ENCODE measurements around the gene EIF6. TPM values are rescaled to one million over a fixed set of nuclear protein-coding genes. Genes with fewer than 3 reads are reported as not detected.

EIF6 gene
- total RNA-seq, 2 donors from 2014 or later: 127 to 132 TPM

DNA sequence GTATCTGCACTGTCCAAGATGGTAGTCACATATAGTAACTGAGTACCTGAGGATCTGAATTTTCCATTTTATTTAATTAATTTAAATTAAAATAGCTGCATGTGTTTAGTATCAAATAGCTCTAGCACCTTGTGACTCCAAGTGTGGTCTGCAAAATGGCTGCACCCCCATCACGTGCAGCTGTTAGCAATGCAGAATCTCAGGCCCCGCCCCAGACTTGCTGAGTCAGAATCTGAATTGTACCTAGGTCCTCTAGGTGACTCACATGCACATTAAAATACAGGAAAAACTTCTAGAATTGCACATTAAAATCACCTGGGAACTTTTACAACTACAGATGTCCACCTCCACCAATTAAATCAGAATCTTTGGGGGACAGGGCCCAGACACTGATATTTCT, 26.8 kb upstream of the EIF6 start:
- Mint-ChIP-seq H3K9me3 (no peaks in the 10 kb centered on the region), H3K27me3 (ENCODE audit: insufficient read depth) (no peaks in the 10 kb centered on the region), H3K36me3 (ENCODE audit: low read depth) (peaks cover 19% of the 10 kb centered on the region), H3K27ac (peak overlapping the region; percentile 3), H3K4me1 (peaks cover 19% of the 10 kb centered on the region), H3K4me3 (no peak overlapping the region)
- DNase-seq: no peak
- peaks cover 4% of the 10 kb centered on the region for H3K4me1 ChIP-seq (ENCODE audit: control insufficient read depth, insufficient read depth, low read length)
- no peaks in the 10 kb centered on the region for H3K27me3 ChIP-seq (ENCODE audit: control insufficient read depth, insufficient read depth, low read length, poor library complexity, severe bottlenecking)
- no peaks in the 10 kb centered on the region for H3K9me3 ChIP-seq (ENCODE audit: control insufficient read depth, low read length)
- TF ChIP-seq, protein P1, sequence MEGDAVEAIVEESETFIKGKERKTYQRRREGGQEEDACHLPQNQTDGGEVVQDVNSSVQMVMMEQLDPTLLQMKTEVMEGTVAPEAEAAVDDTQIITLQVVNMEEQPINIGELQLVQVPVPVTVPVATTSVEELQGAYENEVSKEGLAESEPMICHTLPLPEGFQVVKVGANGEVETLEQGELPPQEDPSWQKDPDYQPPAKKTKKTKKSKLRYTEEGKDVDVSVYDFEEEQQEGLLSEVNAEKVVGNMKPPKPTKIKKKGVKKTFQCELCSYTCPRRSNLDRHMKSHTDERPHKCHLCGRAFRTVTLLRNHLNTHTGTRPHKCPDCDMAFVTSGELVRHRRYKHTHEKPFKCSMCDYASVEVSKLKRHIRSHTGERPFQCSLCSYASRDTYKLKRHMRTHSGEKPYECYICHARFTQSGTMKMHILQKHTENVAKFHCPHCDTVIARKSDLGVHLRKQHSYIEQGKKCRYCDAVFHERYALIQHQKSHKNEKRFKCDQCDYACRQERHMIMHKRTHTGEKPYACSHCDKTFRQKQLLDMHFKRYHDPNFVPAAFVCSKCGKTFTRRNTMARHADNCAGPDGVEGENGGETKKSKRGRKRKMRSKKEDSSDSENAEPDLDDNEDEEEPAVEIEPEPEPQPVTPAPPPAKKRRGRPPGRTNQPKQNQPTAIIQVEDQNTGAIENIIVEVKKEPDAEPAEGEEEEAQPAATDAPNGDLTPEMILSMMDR (conservative IDR thresholded peaks at IDR 0.05): no peak
- WGBS, 2 experiments (ENCODE audit: insufficient coverage in 1 of 2, insufficient read length in 1 of 2): 90 to 91% methylated on average over 2 of the region's 2 CpGs
- peaks cover 11% of the 10 kb centered on the region for H3K36me3 ChIP-seq (ENCODE audit: control insufficient read depth, insufficient read depth, low read length)
- H3K27ac ChIP-seq (ENCODE audit: low read depth, low read length): no peak overlapping the region
- H3K9ac ChIP-seq (ENCODE audit: extremely low read depth, low read length, poor library complexity, severe bottlenecking): no peak overlapping the region
- no peak overlapping the region for H3K4me3 ChIP-seq (ENCODE audit: low read length)

DNA sequence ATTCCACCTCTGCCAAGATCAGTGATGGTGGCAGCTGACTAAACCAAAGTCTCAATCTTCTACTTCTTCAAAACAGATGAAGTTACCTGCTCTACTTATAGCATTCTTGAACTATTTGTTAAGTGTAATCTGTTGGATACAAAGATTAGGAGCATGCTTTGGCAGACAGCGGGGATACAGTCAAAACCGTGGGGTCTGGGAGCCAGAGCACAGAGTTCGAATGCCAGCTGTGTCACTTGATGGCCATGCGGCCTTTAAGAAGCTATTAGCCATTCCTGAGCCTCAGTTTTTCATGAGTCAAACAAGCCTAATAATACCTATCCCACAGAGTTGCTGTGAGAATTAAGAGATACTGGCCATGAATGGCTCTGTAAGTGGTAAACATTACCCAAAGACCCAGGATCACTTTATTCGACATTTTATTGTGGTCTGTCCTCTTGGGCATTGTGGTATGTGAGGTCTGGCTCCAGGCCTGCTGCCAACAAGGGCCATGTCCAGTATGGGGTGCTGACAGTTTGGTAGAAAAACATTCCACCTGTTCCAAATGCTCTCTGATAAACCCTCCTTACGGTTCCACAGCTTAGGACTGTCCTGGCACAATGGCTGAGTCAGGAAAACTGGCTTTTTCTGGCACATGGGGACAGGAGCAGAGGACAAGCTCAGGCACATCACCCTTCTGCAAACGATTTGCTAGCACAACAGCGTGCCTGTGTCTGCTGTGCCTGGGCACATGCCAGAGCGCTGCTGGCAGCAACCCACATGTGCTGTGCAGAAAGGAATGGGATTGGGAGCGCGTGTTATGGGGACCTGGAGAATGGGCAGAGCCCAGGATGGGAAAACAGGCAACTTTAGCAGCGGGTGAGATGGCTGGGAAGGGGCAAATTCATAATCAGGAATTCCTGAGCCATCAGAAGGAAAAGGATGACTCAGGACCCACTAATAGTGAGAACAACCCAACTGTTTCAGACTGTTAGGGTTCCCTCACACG, 23.4 kb upstream of the EIF6 start:
- WGBS, 2 experiments (ENCODE audit: insufficient coverage in 1 of 2, insufficient read length in 1 of 2): 90 to 96% methylated on average over 9 to 13 of the region's 13 CpGs
- no peak overlapping the region for H3K4me3 ChIP-seq (ENCODE audit: low read length)
- H3K27ac ChIP-seq (ENCODE audit: low read depth, low read length): peak overlapping the region; percentile 2
- Mint-ChIP-seq H3K27me3 (ENCODE audit: insufficient read depth) (no peaks in the 10 kb centered on the region), H3K36me3 (ENCODE audit: low read depth) (peaks cover 22% of the 10 kb centered on the region), H3K4me1 (peaks cover 17% of the 10 kb centered on the region), H3K9me3 (no peaks in the 10 kb centered on the region), H3K4me3 (no peak overlapping the region), H3K27ac (no peak overlapping the region)
- TF ChIP-seq, protein P1 (conservative IDR thresholded peaks at IDR 0.05): no peak
- H3K9ac ChIP-seq (ENCODE audit: extremely low read depth, low read length, poor library complexity, severe bottlenecking): no peak overlapping the region
- no peak for DNase-seq
- peaks cover 25% of the 10 kb centered on the region for H3K36me3 ChIP-seq (ENCODE audit: control insufficient read depth, insufficient read depth, low read length)
- no peaks in the 10 kb centered on the region for H3K9me3 ChIP-seq (ENCODE audit: control insufficient read depth, low read length)
- no peaks in the 10 kb centered on the region for H3K27me3 ChIP-seq (ENCODE audit: control insufficient read depth, insufficient read depth, low read length, poor library complexity, severe bottlenecking)
- peaks cover 4% of the 10 kb centered on the region for H3K4me1 ChIP-seq (ENCODE audit: control insufficient read depth, insufficient read depth, low read length)

- 62 to 64% methylated on average over 4 of the region's 4 CpGs for WGBS, 2 experiments (ENCODE audit: insufficient coverage in 1 of 2, insufficient read length in 1 of 2)
- H3K27me3 Mint-ChIP-seq (ENCODE audit: insufficient read depth): no peaks in the 10 kb centered on the region
- Histone ChIP-seq H3K27ac (ENCODE audit: low read depth, low read length) (no peak overlapping the region), H3K4me1 (ENCODE audit: control insufficient read depth, insufficient read depth, low read length) (peaks cover 4% of the 10 kb centered on the region), H3K27me3 (ENCODE audit: control insufficient read depth, insufficient read depth, low read length, poor library complexity, severe bottlenecking) (no peaks in the 10 kb centered on the region), H3K9me3 (ENCODE audit: control insufficient read depth, low read length) (no peaks in the 10 kb centered on the region), H3K9ac (ENCODE audit: extremely low read depth, low read length, poor library complexity, severe bottlenecking) (no peak overlapping the region), H3K4me3 (ENCODE audit: low read length) (no peak overlapping the region), H3K36me3 (ENCODE audit: control insufficient read depth, insufficient read depth, low read length) (peaks cover 30% of the 10 kb centered on the region)
- peaks cover 10% of the 10 kb centered on the region for H3K4me1 Mint-ChIP-seq
- no peak overlapping the region for H3K4me3 Mint-ChIP-seq
- no peak overlapping the region for H3K27ac Mint-ChIP-seq
- TF ChIP-seq, protein P1 (conservative IDR thresholded peaks at IDR 0.05): peak; percentile 94
- no peaks in the 10 kb centered on the region for H3K9me3 Mint-ChIP-seq
- H3K36me3 Mint-ChIP-seq (ENCODE audit: low read depth): peaks cover 15% of the 10 kb centered on the region
- peak; percentile 90 for DNase-seq
These were observed 22.5 kb upstream of the EIF6 start for GRCh38 chr20:35306931-35307517.
